Stimulated activated CD8-positive, alpha-beta memory T cell treated with anti-CD3 and anti-CD28 coated beads, Interleukin-4, amount 100 ng/mL, for 48 hours (primary cell): ENCODE measurements around the gene RAC3.
"Not testable (repeated sequence)": the region's sequence is repeated elsewhere in the genome, so short reads cannot be mapped to it uniquely, and the experiment has no call there.

ENCODE experiments used
- DNase-seq: peaks from one replicate; pipeline ENCODE4 v3.0.0-alpha.2; 2020

The RAC3 gene

DNA sequence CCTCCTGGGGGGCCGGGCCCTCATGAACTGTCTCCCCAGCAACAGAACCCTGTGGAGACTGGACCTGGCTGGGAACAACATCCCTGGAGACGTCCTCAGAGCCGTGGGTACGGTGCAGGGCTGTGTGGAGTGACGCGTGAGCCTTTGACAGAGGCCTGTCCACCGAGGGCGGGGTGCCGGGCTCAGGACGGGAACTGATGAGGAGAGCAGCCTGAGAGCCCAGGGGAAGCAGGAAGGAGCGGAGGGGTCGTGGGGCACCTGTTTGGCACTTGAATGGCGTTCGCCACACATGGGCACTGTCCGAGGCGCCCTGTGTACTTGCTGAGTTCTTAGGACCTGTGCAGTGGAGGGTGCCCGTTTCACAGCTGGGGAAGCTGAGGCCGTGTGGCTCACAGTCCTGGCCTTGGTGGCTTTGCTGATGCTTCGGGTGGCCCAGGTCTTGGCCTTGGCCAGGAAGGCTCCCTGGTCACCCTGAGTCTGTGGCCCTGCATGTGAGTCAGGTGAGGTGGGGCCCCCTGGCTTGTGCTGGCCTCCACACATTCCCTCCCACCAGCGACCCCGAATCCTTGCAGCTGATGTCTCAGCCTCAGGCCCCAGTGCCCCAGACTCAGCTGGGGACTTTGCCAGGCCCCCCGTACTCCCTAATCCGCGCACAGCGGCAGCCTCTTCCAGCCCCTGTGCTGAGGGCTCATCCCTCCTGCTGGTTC is 5.9 kb upstream of the RAC3 start:
- no peak for DNase-seq

DNA sequence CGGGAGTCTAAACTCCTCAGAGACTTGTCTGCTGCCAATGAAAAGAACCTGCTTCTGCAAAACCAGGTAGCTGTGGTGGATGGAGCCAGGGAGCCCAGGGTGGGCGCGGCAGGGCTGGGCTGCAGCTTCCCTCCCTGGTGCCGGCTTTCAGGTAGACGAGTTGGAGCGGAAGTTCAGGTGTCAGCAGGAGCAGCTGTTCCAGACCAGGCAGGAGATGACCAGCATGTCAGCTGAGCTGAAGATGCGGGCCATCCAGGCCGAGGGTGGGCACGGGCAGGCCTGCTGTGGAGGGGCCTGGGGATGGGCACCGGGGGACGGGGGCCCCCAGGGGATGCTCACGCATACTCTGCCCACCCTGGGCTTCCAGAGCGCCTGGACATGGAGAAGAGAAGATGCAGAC is 3.2 kb upstream of the RAC3 start:
- no peak for DNase-seq

DNA sequence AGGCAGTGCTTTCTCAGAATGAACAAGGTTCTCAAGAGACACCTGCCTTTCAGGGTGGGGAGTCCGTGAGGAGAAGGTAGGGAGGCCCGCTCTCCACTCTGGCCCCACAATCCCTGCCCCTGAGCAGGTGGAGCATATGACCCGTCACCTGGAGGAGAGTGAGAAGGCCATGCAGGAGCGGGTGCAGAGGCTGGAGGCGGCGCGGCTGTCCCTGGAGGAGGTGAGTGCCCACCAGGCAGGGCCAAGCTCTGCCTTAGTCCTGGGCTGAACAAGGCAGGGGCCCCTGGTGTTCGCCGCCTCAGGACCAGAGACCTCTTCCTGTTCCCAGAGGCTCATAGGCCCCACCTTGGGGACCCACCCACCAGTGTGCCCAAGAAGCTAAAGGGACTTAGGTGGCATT is 2.5 kb upstream of the RAC3 start:
- DNase-seq, result no peak

DNA sequence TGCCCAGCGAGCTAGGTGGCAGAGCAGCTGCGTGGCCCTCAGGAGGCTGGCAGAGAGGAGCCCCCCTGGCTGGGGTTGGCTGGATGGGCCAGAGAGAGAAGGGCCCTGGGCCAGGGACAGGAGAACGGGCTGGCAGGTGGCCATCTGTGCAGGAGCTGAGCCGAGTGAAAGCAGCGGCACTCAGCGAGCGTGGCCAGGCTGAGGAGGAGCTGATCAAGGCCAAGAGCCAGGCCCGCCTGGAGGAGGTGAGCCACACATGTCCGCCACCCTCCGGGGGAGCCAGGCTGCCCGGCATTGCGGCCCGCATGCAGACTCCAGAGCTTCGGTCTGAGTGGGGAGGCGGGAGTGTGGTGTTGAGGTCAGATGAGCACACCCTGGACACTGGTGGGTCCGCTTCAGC is 2.1 kb upstream of the RAC3 start:
- no peak for DNase-seq

DNA sequence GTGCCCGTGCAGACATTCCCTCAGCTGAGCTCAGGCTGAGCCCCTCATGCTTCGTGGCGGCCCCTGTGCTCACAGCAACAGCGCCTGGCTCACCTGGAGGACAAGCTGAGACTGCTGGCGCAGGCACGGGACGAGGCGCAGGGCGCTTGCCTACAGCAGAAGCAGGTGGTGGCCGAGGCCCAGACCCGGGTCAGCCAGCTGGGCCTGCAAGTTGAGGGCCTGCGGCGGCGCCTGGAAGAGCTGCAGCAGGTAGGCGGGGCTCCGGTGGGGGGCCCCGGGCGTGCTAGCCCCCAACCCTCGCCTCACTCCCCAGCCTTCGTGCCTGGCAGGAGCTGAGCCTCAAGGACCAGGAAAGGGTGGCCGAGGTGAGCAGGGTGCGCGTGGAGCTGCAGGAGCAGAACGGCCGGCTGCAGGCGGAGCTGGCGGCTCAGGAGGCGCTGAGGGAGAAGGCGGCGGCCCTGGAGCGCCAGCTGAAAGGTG is 1.4 kb upstream of the RAC3 start:
- DNase-seq, result no peak

DNA sequence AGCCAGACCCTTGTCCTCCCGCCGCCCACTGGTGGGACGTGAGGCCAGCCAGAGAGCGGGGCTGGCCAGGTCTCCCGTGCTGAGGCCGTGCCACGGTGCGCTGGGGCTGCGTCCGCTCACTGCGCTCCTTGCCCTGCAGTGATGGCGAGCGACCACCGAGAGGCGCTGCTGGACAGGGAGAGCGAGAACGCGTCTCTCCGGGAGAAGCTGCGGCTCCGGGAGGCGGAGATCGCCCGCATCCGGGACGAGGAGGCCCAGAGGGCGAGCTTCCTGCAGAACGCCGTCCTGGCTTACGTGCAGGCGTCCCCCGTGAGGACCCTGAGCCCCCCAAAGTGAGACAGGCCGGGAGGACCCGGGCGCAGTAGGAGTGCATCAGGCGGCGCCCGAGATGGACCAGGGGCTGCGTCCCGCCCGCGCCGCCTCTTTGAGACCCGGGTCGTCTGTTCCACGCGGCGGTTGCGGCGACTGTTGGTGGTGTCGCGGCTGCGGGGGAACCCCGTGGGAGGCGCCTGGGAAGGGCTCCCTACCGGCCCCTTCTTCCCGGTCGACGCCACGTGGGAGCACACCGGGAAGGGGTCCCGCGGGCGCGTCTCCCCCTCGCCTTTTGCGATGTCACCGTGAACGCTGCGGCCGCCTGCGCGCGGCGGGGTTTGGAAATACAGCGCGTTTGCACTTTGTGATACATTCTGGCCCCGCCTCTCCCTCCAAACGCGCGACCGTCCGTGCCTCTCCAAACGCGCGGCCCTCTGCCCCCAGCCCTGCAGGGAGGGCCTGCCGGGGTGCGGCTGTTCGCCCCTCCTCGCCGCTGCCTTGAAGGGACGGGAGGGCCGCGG is 792 bp upstream of the RAC3 start:
- DNase-seq, result peak; percentile 89

DNA sequence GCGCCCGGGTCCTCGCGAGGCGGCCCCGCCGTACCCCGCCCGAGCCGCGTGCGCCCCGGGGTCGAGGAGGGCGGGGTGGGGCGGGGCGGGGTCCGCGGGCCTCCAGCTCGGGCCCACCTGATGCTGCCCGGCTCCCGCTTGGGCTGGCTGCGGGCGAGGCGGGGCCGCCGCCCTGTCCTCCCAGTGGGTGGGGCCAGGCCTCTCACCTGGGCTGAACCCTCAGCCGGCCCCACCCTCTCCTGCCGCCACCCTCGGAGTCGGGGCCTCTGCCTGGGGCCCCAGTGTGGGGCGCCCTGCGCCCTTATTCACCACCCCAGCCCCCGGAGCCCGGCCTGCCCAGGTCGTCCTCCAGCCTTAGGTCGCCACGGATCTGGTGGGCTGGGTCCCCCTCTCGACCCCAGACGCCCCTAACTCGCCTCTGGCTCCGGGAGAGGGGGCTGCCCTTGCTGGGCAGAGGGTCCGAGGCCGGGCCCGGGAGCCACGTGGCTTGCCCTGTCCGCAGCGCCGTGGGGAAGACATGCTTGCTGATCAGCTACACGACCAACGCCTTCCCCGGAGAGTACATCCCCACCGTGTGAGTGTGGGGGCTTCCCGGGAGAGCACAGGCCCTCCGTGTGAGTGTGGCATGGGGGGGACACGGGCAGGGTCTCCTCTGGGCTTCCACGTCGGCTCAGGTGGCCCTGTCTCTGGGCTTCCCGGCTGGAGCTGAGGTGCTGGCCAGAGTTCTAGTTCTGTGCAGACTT is 578 bp downstream of the RAC3 start:
- peak; percentile 63 for DNase-seq

DNA sequence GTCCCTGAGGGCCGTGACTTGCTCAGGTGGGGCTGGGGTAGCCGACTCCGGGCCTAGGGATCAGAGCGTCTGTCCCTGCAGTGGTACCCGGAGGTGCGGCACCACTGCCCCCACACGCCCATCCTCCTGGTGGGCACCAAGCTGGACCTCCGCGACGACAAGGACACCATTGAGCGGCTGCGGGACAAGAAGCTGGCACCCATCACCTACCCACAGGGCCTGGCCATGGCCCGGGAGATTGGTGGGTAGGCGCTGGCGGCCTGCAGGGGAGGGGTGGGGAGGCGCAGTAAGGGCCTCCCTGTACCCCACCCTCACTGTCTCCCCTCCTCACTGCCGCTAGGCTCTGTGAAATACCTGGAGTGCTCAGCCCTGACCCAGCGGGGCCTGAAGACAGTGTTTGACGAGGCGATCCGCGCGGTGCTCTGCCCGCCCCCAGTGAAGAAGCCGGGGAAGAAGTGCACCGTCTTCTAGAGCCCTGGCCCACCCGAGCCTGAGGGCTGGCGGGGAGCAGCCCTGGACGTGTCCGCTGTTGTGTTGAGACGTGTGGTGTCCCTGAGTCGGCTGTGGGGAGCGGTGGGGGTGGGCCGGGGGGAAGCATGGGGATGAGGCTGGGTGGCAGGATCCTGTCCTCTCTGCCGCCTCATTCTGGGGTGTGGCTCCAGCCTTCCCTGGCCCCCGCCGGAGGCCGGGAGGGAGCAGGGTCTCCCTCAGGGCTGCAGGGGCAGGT is 2.0 kb downstream of the RAC3 start:
- no peak for DNase-seq

DNA sequence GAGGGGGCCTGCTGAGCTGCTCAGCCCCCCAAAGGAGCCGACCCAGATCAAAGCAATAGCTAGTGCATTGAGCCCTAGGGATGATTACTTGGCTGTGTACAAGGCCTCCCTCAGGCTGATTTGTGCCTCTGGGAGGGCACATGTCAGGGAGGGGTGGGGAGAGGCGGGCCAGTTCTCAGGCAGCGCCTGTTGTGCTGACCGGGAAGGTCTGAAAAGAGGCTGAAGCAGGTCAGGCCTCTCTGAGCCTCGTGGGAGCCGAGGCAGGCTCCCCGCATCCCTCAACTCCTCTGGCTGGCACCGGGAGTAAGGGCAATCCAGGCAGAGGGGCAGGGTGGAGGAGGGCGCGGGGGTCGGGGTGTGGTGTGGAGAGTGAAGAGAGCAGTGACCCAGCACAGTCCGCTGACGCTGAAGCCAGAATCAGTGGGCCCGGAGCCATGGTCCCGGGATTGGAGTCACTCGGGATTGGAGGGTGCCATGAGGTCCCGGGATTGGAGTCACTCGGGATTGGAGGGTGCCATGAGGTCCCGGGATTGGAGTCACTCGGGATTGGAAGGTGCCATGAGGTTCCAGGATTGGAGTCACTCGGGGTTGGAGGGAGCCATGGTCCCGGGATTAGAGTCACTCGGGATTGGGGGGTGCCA is 3.0 kb downstream of the RAC3 start:
- no peak for DNase-seq

DNA sequence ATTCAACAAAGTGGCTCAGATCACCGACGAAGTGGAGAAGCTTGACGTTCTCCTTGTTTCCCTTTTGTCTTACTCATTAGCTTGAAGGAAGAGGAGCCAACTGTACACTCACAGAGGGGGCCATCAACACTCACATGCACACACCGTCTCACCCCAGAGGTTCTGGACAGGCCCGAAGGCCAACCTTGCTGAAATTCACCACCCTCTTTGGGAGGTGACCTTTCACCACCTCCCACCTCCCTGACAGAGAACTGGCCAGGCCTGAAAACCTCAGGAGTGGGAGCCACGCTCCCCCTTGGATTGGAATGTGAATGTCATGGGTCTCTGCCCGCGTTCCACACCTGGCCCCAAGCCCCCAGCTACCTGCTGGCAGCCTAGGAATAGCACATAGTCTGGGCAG is 4.0 kb downstream of the RAC3 start:
- DNase-seq, result no peak

DNA sequence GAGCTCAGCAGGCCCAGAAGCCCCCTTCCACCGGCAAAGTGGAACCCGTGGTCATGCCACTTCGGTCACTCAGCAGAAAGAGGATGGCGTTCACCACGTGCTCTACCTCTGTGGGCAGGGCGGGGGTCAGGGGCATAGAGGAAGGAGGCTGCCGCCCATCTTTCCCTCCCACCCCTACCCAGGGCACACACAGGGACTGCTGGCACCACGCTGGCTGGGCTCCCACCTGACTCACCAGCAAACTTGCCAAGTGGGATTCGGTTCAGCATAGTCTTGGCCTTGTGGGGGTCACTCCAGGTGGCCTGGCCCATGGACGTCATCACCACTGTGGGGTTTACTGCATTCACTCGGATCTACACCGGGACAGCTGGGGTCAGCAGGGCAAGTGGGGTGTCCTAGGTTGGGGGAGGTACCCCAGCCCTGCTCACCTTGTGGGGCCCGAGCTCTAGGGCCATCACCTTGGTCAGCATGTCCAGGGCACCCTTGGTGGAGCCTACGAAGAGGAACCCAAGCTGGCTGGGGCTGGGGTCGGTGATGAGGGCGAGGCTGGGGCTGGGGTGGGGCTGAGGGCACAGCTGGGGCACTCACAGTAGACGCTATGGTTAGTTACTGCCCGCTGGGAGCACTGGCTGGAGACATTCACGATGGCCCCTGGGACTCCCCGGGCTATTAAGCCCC is 4.6 kb downstream of the RAC3 start:
- DNase-seq, result no peak

DNA sequence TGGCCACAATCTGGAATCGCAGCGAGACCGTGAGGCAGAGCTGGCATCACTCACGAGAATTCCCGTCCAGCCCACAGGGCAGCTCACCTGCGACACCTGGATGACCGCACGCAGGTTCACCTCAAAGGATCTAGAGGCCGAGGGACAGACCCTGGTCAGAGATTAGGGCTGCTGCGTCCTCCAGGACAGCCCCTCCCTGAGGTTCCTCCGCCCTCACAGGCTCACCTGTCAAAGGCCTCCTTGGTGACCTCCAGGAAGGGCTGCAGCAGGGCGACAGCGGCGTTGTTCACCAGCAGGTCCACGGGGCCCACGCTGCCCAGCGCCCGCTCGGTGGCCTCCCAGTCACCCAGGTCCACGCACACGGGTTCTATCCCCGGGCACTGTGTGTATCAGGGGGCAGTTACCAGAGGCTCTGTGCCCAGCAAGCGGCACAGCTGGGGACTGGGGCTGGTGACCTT is 5.2 kb downstream of the RAC3 start:
- DNase-seq, result peak; percentile 38

DNA sequence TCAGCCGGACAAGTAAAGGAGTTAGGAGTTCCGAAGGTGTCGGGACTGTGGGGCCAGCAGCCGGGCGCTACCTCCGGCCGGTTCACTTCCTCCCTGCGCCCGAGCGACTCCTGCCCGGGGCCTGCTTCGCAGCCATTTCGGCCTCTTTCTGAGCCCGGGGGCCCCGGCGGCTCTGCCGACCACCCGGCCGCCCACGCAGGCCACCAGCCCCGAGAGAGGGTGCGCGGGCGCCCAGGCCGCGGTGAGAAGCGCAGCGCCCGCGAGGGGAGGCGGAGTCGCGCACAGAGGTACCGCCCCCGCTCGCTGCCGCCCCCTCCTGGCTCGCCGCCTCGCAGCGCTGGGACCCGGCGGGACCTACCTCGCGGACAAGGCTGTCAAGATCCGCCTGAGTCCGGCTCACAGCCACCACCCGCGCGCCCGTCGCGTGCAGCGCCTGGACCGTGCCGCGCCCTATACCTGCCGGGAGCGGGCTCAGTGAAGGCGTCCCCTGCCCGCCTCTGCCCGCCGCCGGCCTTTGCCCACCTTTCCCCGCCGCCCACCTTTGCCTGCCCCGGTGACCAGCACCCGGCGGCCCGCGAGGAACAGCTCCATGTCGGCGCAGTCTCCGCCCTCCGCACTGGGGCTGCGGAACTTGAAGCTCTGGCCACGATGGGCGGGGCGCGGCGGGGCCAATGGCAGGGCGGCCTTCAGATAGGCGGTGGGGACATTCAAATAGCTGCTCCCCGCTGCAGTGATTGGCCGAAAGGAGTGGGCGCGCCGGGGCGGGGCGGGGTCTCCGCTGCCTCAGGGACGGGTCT is 5.8 kb downstream of the RAC3 start, which contains the start of gene DCXR:
Gene DCXR (minus strand): TSS at position 606 of the 797 bp plus-strand sequence. CDS start 15 bp downstream, at position 591.
- peak; percentile 97 for DNase-seq

DNA sequence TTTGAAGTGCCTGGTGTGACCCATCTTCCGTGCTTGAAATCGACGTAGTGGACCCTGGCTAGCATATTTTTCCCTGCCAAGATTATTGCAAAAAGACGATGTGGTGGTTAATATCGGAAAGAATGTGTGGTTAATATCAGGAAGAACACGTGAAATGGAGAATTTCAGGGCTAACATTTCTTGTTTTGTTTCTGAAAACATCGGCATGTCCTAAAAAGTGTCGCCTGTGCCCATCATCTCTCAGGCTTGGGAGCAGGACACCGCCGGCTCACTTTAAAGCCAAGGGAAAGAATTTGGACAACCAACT is 6.4 kb downstream of the RAC3 start:
- DNase-seq, result no peak

DNA sequence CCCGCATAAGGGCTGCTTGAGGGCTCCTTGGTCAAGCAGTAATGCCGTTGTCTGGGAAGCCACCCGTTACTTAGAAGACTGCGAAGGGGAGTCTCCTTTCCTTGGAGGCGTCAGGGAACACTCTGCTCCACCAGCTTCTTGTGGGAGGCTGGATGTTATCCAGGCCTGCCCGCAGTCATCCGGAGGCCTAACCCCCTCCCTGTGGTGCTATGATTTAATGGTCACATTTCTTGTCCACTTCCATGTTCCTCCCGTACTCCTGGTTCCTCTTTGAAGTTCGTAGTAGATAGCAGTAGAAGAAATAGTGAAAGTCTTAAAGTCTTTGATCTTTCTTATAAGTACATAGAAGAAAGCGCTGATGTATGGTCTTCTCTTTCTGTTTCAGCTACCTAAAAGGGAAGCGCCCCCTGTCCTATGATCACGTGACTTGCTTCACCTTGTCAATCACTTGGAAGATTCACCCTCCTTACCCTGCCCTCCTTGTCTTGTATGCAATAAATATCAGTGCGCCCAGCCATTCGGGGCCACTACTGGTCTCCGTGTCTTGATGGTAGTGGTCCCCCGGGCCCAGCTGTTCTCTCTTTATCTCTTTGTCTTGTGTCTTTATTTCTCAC is 7.4 kb downstream of the RAC3 start:
- not testable (repeated sequence) for DNase-seq

DNA sequence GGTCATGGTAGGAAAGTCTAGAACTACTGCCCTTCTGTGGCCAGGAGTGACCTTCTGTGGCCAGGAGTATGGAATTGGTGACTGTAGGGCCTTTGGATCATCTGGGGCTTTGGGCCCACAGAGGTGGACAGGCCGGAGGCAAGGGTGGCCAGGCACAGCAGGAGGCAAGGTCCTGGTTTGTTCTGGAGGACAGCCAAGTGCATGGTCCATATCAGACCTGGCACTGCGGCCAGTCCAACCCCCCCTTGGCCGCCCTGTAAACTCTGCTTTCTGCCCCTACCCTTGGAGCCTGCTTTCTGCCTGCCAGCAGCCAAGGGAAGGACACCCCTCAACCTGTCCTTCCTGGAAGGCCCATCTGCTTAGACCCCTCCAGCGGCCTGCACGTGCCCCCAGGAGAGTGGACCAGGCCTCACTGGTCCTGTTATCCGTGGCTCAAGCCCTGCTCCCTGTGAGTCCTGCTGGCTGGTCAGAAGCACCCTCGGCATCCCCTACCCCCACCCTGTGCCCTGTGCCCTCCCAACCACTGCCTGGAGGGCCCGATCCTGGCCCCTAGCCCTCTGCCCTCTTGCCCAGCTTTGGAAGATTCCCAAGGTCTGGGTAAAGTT is 8.3 kb downstream of the RAC3 start:
- DNase-seq, result no peak

DNA sequence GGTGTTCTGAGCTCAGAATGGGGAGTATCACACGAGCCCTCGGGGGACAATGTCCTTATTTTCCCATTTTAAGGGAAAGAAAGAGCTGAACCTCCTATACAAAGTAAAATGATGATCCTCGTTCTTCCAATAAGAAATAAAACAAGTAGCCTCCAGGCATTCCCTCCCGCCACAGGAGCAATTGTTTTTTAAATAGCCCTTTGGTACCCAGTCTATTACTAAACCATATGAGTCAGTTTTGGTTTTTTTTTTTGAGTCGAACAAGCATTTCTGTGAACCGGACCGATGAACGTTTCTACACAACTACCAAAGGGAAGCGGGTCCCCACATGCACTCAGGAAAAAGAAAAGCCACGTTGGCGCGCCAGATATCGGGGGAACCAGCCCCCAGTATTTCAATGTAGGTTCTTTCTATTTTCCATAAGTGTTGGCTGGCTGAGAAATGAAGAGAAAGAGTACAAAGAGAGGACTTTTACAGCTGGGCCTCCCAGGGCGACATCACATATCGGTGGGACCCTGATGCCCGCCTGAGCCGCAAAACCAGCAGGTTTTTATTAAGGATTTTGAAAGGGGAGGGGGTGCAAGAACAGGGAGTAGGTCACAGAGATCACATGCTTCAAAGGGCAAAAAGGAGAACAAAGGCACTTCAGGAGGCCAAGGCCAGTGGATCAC is 9.8 kb downstream of the RAC3 start:
- no peak for DNase-seq

DNA sequence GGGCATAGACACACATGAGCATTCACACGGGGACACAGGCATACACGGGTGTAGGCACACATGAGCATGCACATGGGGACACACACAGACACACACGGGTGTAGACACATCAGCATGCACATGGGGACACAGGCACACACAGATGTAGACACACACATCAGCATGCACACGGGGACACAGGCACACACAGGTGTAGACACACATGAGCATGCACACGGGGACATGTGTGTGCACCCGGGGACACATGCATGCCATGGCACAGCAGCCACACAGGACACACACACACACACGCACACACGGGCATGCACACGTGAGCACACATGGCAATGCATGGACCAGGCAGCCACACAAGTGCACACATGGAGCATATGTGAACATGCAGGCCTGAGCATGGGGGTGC is 11.2 kb downstream of the RAC3 start:
- no peak for DNase-seq

DNA sequence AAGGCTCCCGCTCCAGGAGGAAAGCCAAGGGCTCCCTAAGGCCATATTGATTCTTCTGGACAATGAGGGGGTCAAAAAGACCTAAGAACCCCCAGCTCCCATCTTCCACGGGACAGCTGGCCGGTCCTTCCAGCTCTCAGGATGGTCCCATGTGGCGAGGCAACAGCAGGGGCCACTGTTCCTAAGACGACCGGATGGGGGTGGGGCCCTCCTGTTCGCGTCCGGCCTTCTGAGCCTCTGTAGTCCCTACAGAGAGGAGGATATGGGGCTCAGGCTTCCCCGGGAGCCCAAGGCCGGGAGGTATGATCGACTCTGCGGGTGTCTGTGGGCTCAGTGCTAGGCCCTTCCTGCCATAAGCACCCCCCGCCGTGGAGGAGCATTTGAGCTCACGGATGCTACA is 12.0 kb downstream of the RAC3 start:
- DNase-seq, result no peak
